ENCODE results near the gene BIN1. TPM values are rescaled to one million over a fixed set of nuclear protein-coding genes. Genes with fewer than 3 reads are reported as not detected.

BIN1 gene
- total RNA-seq, 1 experiment from 2014 or later, result 58.6 TPM

GRCh38 chr2:127095367-127095641 lies 11.7 kb downstream of the BIN1 start:
- TF ChIP-seq CTCF (IDR thresholded peaks at IDR 0.05) (no peak), SIN3A (IDR thresholded peaks at IDR 0.05; ENCODE audit: borderline replicate concordance, insufficient read depth, low read depth, low read length) (no peak), POLR2AphosphoS5 (IDR thresholded peaks at IDR 0.05; ENCODE audit: low read depth, low read length) (no peak), TCF7L2 (IDR thresholded peaks at IDR 0.05; ENCODE audit: low read depth, low read length) (no peak), REST (IDR thresholded peaks at IDR 0.05; ENCODE audit: insufficient read depth in 1 of 2, low read depth in 2 of 2, low read length in 1 of 2) (no peak)
- H3K9me3 ChIP-seq (ENCODE audit: control insufficient read depth, insufficient read depth, low read depth, low read length), result no peaks in the 10 kb centered on the region
- POLR2A ChIA-PET, result no interaction called here
- H3K36me3 ChIP-seq (ENCODE audit: control insufficient read depth, insufficient read depth, low read length), result no peaks in the 10 kb centered on the region
- in situ Hi-C loops (cut with HindIII; ENCODE audit: low pct_unique_long_range_greater_than_20kb, low sequenced_read_pairs), result no loop called here
- H3K4me3 ChIP-seq (ENCODE audit: low read depth in 2 of 2, low read length in 2 of 2), result no peak overlapping the region
- CTCF ChIA-PET, result no interaction called here
- no peak for ATAC-seq
- H3K27ac ChIP-seq (ENCODE audit: low read length), result no peak overlapping the region
- intact Hi-C loops (cut with micrococcal nuclease; ENCODE audit: unreplicated experiment), result no loop called here
- no peaks in the 10 kb centered on the region for H3K27me3 ChIP-seq (ENCODE audit: control insufficient read depth, insufficient read depth, low read length)
- DNase-seq (ENCODE audit: low read depth, low spot score), result no peak
- BruUV-seq (replicated peaks), result no TSS peak
- H3K4me1 ChIP-seq (ENCODE audit: control insufficient read depth, insufficient read depth, low read length), result peaks cover 8% of the 10 kb centered on the region

GRCh38 chr2:127094509-127095366 lies 12.2 kb downstream of the BIN1 start:
- H3K4me3 ChIP-seq (ENCODE audit: low read depth in 2 of 2, low read length in 2 of 2), result no peak overlapping the region
- TF ChIP-seq REST (IDR thresholded peaks at IDR 0.05; ENCODE audit: insufficient read depth in 1 of 2, low read depth in 2 of 2, low read length in 1 of 2) (no peak), CTCF (IDR thresholded peaks at IDR 0.05) (no peak), TCF7L2 (IDR thresholded peaks at IDR 0.05; ENCODE audit: low read depth, low read length) (no peak), SIN3A (IDR thresholded peaks at IDR 0.05; ENCODE audit: borderline replicate concordance, insufficient read depth, low read depth, low read length) (no peak), POLR2AphosphoS5 (IDR thresholded peaks at IDR 0.05; ENCODE audit: low read depth, low read length) (no peak)
- POLR2A ChIA-PET, result no interaction called here
- no peak for ATAC-seq
- peaks cover 5% of the 10 kb centered on the region for H3K4me1 ChIP-seq (ENCODE audit: control insufficient read depth, insufficient read depth, low read length)
- DNase-seq (ENCODE audit: low read depth, low spot score), result no peak
- no peak overlapping the region for H3K27ac ChIP-seq (ENCODE audit: low read length)
- BruUV-seq (replicated peaks), result no TSS peak
- intact Hi-C loops (cut with micrococcal nuclease; ENCODE audit: unreplicated experiment) (no loop called here), in situ Hi-C loops (cut with HindIII; ENCODE audit: low pct_unique_long_range_greater_than_20kb, low sequenced_read_pairs) (no loop called here)
- CTCF ChIA-PET, result no interaction called here
- no peaks in the 10 kb centered on the region for H3K9me3 ChIP-seq (ENCODE audit: control insufficient read depth, insufficient read depth, low read depth, low read length)
- H3K27me3 ChIP-seq (ENCODE audit: control insufficient read depth, insufficient read depth, low read length), result no peaks in the 10 kb centered on the region
- H3K36me3 ChIP-seq (ENCODE audit: control insufficient read depth, insufficient read depth, low read length), result no peaks in the 10 kb centered on the region

All from Panc1 (cell line).